GM19043 (cell line): ENCODE data around the gene SLC6A3.

Source experiments
- ATAC-seq: cut with Tn5 transposase; IDR thresholded peaks from one replicate; pipeline ENCODE4 v1.9.1; 2021; ENCODE audit warnings: low read depth; ENCODE audit not compliant: unreplicated experiment

SLC6A3 gene

GRCh38 chr5:1410156-1411014 lies 34.9 kb downstream of the SLC6A3 start:
- ATAC-seq, result no peak

DNA sequence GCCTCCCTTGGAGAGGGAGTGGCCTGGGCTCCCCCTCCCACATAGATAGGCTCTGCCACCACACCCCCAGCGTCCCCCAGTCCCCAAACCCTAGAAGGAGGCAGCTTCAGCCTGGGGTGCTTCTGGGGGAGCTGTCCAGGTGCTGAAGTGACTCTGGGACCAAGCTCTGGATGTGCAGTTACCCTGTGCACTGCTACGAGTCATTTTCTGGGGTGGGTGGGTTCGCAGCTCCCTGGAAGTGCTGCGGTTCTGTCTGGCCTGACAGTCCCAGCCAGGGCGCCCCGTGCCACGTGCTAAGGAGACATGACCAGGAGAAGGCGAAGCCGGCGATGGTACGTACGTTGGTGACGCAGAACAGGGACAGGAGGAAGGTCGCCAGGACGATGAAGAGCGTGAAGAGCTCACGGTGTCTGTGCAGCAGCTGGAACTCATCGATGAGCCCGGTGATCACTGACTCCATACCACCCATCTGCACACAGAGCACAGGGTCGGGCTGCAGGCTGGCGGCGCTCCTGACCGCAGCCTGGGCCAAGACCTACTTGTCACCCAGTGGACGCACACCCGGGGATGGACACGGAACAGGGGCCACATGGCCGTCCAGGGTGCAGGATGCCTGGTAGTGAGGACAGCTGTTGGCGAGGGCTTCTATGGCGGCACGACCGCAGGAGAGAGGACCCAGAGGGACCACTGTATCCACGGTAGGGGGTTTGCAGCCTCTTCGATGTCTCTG lies 35.7 kb downstream of the SLC6A3 start:
- ATAC-seq, result no peak

DNA sequence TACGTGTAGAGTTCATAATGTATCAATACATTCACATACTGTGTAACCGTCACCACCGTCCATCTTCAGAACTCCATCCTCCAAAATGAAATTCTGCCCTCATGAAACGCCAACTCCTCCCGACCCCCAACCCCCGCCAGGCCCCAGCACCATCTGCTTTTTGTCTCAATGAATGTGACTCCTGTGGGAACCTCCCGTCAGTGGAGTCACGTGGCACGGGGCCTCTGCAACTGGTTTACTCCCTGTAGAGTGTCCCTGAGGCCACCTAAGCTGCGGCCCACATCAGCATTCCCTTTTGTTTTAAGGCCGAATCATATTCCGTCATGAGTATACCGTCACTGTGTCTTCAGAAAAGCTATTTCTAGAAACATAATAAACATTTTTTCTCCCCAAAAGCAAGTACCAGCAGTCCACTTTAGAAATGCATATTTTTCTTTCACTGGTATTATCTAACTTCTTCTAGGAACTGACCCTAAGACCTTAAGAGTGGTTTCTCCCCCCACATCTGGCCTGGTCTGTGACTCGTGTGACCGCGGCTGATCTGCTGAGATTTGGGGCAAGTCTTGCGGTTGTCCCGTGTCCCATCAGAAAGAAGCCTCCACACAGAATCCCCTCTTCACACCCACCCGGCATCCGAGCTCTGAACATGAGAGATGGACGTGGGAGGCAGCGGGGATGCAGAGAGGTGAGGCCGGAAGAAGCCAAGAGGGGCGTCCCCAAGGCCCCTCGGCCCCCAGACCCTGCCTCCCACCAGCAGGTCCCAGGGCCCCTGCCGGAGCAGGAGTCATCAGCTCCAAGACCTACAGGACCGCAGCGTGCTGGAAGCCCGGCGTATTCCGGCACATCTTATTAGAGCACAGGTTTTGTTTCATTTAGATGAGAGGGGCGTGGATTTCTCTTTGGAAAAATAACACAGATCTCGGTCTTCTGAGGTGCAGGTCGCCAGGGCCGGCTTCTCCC lies 38.3 kb downstream of the SLC6A3 start:
- no peak for ATAC-seq

- no peak for ATAC-seq
Observed at GRCh38 chr5:1405539-1406530, 39.4 kb downstream of the SLC6A3 start.

DNA sequence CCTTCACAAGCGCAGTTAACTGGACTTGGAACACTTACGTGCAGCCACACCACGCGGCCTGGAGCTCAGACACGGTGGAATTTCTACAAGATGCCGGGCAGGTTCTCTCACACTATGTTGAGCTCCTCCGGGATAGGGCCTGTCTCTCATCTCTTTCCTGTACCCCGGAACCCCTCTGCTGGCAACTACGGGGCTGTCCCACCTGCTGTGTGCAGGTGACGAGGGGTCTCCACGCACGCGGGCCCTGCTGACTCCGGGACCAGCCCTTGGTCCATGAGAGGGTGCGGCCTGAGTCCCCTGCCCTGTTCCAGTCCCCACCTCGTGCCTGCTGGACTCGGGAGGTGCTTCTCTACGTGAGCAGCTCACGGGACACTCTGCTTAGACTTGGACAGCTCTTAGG lies 40.1 kb downstream of the SLC6A3 start:
- ATAC-seq, result no peak

DNA sequence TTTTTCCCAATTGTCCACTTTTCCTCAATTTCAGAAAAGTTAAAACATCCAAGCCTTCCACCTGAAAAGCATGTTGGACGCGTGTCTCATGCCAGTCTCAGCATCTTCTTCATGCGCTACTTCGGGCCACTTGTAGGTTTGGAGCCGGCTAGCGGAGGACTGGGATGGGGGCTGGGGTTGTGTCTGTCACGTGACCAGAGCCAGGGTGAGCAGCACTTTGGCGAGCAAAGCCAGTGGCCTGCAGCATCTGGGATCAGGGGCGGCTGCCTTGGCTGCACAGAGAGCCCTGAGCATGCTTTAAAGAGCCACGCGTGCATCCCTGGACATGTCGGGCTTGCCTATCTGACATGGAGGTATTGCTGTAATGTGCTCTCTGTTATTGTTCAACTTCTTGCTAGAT lies 41.2 kb downstream of the SLC6A3 start:
- ATAC-seq, result no peak

DNA sequence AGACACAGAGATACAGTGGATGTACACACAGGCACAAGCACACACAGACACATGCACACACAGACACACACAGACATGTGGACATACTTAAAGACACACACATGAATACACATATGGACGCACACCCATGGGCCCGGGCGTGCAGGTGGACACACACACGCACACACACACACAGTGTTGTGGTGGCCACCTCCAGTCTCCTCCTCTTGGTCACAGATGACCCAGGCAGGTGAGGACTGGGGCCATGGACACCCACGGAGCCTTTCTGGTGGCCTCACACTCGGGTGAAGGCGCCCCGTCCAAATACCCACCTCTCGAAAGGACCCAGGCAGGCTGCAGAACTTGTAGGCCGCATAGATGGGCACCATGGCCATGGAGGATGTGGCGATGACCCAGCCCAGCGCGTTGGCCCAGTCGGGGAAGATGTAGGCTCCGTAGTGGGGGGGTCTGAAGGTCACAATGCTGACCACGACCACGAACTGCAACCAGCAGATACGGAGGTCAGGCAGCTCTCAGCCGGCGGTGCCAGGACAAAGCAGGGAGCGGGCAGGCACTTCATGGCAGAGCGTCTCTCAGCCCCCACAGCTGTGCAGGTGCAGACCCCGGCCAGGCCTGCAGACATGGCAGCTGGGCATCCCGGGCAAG lies 42.5 kb downstream of the SLC6A3 start:
- ATAC-seq, result no peak

GRCh38 chr5:1401536-1402138 lies 43.6 kb downstream of the SLC6A3 start:
- no peak for ATAC-seq

- ATAC-seq, result no peak
Observed at GRCh38 chr5:1400936-1401335, 44.3 kb downstream of the SLC6A3 start.

GRCh38 chr5:1400211-1400855 lies 44.9 kb downstream of the SLC6A3 start:
- no peak for ATAC-seq

- no peak for ATAC-seq
Observed at GRCh38 chr5:1399737-1400136, 45.5 kb downstream of the SLC6A3 start.

DNA sequence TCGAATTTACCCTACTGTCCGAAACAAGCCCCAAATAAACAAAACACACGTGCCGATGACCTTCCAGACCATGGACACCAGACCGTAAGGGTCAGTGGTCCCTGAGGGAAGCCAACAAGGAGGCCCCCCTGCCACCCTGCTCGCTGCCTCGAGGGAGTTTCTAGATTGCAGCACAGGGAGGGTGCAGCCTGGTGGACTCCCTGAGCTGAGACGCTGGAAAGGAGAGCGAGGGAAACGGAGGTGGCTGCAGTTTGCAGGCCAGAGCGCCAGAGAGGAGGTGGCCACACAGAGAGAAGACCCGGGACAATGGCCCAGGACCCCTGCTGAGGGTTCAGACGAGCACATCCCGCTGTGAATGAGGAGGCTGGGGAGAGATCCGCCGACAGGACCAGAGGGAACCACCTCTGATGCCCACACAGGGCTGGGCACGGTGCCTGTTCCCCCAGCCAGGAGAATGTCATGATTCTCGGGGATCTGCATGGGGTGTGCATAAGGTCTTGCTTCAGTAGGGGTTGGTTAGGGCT lies 48.9 kb downstream of the SLC6A3 start:
- ATAC-seq, result no peak

GRCh38 chr5:1394881-1395860 lies 50.1 kb downstream of the SLC6A3 start:
- no peak for ATAC-seq

DNA sequence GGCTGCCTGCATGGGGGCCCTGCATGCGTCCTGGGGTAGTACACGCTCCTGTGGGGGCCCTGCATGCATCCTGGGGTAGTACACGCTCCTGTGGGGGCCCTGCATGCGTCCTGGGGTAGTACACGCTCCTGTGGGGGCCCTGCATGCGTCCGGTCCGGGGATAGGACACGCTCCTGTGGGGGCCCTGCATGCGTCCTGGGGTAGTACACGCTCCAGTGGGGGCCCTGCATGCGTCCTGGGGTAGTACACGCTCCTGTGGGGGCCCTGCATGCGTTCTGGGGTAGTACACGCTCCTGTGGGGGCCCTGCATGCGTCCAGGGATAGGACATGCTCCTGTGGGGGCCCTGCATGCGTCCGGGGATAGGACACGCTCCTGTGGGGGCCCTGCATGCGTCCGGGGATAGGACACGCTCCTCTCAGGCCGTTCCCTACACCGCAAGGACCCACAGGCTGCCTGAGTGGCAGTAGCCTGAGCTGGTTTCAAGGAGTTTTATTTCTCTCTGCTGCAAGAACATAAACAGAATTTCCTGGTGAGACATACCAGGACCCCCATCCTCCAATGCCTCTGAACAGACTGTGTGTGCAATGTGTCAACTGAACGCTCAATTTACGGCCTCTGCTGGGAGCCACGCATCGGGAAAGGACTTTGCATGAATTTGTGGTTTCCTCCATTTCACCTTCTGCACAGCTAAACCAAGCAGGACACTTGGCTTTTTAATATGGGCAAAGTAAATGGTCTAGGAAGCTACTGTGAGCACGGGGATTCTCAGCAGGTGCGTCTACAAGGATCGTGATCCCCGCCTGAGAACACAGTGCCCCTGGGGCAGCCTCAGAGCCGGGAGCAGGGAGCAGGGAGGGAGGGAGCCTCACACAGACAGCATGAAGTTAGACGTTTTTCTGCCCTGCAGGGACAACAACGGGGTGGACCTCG lies 51.4 kb downstream of the SLC6A3 start:
- no peak for ATAC-seq

DNA sequence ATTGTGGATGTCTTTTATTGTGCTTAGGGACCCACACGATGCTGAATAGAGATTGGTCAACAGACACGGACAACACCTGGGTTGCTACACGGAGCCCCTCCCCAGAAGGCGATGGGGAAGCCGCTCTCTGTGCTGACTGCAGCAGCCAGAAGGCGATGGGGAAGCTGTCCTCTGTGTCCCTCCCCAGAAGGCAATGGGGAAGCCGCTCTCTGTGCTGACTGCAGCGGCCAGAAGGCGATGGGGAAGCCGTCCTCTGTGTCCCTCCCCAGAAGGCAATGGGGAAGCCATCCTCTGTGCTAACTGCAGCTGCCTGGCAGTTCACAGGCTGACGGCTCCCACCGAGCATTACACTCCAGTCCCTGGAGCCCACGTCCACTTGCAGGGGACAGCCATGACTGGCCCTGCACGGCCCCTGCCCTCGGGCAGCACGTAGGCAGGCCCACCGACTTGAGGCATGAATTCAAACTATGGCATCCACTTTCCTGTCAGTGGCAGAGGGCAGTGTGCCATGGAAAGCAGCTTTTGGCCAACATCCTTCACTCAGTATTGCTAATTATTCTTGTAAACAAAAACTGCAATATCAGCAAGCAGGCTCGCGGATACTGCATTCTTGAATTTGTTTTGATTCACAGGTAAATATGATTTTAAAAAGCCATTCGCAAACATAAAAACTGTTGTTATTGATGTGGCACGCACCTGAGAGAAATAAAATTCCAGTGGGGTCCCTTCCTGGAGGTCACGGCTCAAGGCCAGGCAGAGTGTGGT lies 52.3 kb downstream of the SLC6A3 start:
- ATAC-seq, result no peak
